ENCODE data around the gene DEXI. TPM values are rescaled to one million over a fixed set of nuclear protein-coding genes. Genes with fewer than 3 reads are reported as not detected.

The DEXI gene
- total and polyA plus RNA-seq, 2 of the 13 experiments (the other 11 are each of a cell fraction or from before 2014, with no cell fraction given): 51.5 to 70.4 TPM

DNA sequence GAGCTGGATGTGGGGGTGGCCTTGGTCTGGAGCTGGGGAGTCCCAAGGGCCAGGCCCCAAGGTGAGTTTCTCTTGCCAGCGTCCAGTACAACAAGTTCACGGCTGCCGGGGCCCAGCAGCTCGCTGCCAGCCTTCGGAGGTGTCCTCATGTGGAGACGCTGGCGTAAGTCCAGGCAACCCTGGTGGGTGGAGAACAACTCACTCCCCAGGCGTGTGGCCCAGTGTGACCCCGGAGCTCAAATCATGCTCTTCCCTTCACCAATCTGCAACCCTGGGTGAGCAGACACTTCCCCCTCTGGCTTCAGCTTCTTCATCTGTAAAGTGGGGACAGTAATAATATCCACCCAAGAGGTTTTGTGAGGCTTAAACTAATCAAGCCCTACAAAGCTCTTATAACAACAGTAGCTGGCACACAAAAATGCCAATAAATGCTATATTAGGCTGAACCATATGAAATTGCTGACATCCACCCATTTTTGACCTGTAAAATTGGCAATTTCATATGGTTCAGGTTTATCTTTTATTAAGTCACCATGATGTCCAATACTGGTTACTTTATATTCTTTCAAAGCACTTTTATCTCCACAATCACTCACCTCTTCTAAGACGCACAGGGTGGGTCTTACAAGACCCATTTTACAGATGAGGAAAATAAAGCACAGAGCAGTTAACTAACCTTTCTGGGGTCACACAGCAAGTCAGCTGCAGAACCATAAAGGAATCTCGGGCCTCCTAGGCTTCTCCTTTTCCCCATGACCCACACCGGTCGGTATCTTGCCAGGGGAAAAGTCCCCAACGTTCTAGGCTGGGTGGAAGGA lies 19.7 kb downstream of the DEXI start (continued):
- TF ChIP-seq, protein P1, sequence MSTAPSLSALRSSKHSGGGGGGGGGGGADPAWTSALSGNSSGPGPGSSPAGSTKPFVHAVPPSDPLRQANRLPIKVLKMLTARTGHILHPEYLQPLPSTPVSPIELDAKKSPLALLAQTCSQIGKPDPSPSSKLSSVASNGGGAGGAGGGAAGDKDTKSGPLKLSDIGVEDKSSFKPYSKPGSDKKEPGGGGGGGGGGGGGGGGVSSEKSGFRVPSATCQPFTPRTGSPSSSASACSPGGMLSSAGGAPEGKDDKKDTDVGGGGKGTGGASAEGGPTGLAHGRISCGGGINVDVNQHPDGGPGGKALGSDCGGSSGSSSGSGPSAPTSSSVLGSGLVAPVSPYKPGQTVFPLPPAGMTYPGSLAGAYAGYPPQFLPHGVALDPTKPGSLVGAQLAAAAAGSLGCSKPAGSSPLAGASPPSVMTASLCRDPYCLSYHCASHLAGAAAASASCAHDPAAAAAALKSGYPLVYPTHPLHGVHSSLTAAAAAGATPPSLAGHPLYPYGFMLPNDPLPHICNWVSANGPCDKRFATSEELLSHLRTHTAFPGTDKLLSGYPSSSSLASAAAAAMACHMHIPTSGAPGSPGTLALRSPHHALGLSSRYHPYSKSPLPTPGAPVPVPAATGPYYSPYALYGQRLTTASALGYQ (CRISPR knock-in tag; IDR thresholded peaks at IDR 0.05): no peak
- TF ChIP-seq FOXP1 (IDR thresholded peaks at IDR 0.05) (no peak), FOXP1 (CRISPR knock-in tag; IDR thresholded peaks at IDR 0.05) (no peak), ZSCAN22 (CRISPR knock-in tag; IDR thresholded peaks at IDR 0.05) (no peak), KDM1A (CRISPR knock-in tag; IDR thresholded peaks at IDR 0.05) (peak; percentile 74; the same call in 1 of the 2 replicates), SMYD3 (CRISPR knock-in tag; IDR thresholded peaks at IDR 0.05) (no peak), ZNF629 (CRISPR knock-in tag; conservative IDR thresholded peaks at IDR 0.05) (peak; percentile 83), MAF1 (CRISPR knock-in tag; IDR thresholded peaks at IDR 0.05; ENCODE audit: borderline replicate concordance) (no peak), ZNF263 (CRISPR knock-in tag; IDR thresholded peaks at IDR 0.05) (no peak; the same call in 1 of the 2 replicates), JDP2 (CRISPR knock-in tag; IDR thresholded peaks at IDR 0.05; ENCODE audit: borderline replicate concordance) (no peak), ZMYM2 (CRISPR knock-in tag; IDR thresholded peaks at IDR 0.05) (no peak), ZFP62 (CRISPR knock-in tag; IDR thresholded peaks at IDR 0.05) (no peak), DR1 (CRISPR knock-in tag; IDR thresholded peaks at IDR 0.05) (no peak), RARA (CRISPR knock-in tag; IDR thresholded peaks at IDR 0.05) (peak; percentile 49), ZSCAN29 (CRISPR knock-in tag; conservative IDR thresholded peaks at IDR 0.05) (no peak)
- TF ChIP-seq, protein P2, sequence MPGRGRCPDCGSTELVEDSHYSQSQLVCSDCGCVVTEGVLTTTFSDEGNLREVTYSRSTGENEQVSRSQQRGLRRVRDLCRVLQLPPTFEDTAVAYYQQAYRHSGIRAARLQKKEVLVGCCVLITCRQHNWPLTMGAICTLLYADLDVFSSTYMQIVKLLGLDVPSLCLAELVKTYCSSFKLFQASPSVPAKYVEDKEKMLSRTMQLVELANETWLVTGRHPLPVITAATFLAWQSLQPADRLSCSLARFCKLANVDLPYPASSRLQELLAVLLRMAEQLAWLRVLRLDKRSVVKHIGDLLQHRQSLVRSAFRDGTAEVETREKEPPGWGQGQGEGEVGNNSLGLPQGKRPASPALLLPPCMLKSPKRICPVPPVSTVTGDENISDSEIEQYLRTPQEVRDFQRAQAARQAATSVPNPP (CRISPR knock-in tag; IDR thresholded peaks at IDR 0.05): no peak
- TF ChIP-seq, protein P3, sequence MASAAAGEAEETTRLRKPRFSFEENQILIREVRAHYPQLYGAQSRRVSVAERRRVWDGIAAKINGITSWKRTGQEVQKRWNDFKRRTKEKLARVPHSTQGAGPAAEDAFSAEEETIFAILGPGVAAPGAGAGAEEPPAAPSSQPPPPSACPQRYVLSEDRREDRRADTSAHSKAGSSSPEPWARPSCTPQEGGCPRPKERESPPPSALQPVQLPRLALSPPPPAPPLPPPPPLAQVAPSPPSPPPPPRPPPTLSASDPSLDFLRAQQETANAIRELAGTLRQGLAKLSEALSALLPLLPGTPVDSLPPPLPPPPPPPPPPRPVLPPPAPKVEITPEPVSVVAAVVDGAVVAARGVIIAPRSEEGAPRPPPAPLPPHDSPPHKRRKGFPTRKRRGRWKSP (CRISPR knock-in tag; IDR thresholded peaks at IDR 0.05): no peak
- TF ChIP-seq, protein P4, sequence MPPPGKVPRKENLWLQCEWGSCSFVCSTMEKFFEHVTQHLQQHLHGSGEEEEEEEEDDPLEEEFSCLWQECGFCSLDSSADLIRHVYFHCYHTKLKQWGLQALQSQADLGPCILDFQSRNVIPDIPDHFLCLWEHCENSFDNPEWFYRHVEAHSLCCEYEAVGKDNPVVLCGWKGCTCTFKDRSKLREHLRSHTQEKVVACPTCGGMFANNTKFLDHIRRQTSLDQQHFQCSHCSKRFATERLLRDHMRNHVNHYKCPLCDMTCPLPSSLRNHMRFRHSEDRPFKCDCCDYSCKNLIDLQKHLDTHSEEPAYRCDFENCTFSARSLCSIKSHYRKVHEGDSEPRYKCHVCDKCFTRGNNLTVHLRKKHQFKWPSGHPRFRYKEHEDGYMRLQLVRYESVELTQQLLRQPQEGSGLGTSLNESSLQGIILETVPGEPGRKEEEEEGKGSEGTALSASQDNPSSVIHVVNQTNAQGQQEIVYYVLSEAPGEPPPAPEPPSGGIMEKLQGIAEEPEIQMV (CRISPR knock-in tag; IDR thresholded peaks at IDR 0.05; ENCODE audit: low read depth): 0 out of 2 replicates have a peak, but pooled peaks have one; percentile 19
- TF ChIP-seq, protein P5, sequence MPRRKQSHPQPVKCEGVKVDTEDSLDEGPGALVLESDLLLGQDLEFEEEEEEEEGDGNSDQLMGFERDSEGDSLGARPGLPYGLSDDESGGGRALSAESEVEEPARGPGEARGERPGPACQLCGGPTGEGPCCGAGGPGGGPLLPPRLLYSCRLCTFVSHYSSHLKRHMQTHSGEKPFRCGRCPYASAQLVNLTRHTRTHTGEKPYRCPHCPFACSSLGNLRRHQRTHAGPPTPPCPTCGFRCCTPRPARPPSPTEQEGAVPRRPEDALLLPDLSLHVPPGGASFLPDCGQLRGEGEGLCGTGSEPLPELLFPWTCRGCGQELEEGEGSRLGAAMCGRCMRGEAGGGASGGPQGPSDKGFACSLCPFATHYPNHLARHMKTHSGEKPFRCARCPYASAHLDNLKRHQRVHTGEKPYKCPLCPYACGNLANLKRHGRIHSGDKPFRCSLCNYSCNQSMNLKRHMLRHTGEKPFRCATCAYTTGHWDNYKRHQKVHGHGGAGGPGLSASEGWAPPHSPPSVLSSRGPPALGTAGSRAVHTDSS (CRISPR knock-in tag; conservative IDR thresholded peaks at IDR 0.05): no peak
- TF ChIP-seq, protein P6, sequence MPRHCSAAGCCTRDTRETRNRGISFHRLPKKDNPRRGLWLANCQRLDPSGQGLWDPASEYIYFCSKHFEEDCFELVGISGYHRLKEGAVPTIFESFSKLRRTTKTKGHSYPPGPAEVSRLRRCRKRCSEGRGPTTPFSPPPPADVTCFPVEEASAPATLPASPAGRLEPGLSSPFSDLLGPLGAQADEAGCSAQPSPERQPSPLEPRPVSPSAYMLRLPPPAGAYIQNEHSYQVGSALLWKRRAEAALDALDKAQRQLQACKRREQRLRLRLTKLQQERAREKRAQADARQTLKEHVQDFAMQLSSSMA (CRISPR knock-in tag; IDR thresholded peaks at IDR 0.05): no peak
- TF ChIP-seq, protein P7, sequence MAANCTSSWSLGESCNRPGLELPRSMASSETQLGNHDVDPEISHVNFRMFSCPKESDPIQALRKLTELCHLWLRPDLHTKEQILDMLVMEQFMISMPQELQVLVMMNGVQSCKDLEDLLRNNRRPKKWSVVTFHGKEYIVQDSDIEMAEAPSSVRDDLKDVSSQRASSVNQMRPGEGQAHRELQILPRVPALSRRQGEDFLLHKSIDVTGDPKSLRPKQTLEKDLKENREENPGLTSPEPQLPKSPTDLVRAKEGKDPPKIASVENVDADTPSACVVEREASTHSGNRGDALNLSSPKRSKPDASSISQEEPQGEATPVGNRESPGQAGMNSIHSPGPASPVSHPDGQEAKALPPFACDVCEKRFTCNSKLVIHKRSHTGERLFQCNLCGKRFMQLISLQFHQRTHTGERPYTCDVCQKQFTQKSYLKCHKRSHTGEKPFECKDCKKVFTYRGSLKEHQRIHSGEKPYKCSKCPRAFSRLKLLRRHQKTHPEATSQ (CRISPR knock-in tag; IDR thresholded peaks at IDR 0.05; ENCODE audit: borderline replicate concordance): no peak
